Stimulated activated memory B cell treated with anti-CD40 and anti-IgM and Interleukin-4, amounts not matched to agents 10 μg/mL and 1 μg/mL and 100 μg/mL, for 72 hours (primary cell): ENCODE data around the gene SLAMF8.

Source experiments
- ATAC-seq: fragments of 150-1000 bp; cut with Tn5 transposase; 2 replicates; pipeline ENCODE4 v1.10.0; 2021
- H3K27ac Mint-ChIP-seq: one replicate; pipeline ENCODE4 v1.8.0; 2022; ENCODE audit warnings: mild to moderate bottlenecking, mixed read lengths
- H3K27me3 Mint-ChIP-seq: one replicate; pipeline ENCODE4 v1.8.0; 2022; ENCODE audit warnings: mixed read lengths
- H3K36me3 Mint-ChIP-seq: one replicate; pipeline ENCODE4 v1.8.0; 2022; ENCODE audit warnings: mixed read lengths
- H3K4me1 Mint-ChIP-seq: one replicate; pipeline ENCODE4 v1.8.0; 2022; ENCODE audit warnings: mixed read lengths
- H3K4me3 Mint-ChIP-seq: one replicate; pipeline ENCODE4 v1.8.0; 2022; ENCODE audit warnings: mild to moderate bottlenecking, moderate library complexity, mixed read lengths
- H3K9me3 Mint-ChIP-seq: one replicate; pipeline ENCODE4 v1.8.0; 2022; ENCODE audit warnings: mixed read lengths

Gene SLAMF8

GRCh38 chr1:159867664-159868026 is 41.0 kb downstream of the SLAMF8 start:
- no peak for ATAC-seq
- Mint-ChIP-seq H3K36me3 (peaks cover 10% of the 10 kb centered on the region), H3K9me3 (no peaks in the 10 kb centered on the region), H3K27ac (no peak overlapping the region), H3K4me1 (no peaks in the 10 kb centered on the region), H3K27me3 (peaks cover 8% of the 10 kb centered on the region), H3K4me3 (no peak overlapping the region)

GRCh38 chr1:159868766-159869165 is 42.1 kb downstream of the SLAMF8 start:
- Mint-ChIP-seq H3K36me3 (peaks cover 17% of the 10 kb centered on the region), H3K27me3 (peaks cover 15% of the 10 kb centered on the region), H3K9me3 (no peaks in the 10 kb centered on the region), H3K4me3 (no peak overlapping the region), H3K4me1 (no peaks in the 10 kb centered on the region), H3K27ac (no peak overlapping the region)
- no peak for ATAC-seq

- Mint-ChIP-seq H3K36me3 (peaks cover 17% of the 10 kb centered on the region), H3K9me3 (no peaks in the 10 kb centered on the region), H3K27ac (no peak overlapping the region), H3K4me1 (no peaks in the 10 kb centered on the region), H3K27me3 (peaks cover 15% of the 10 kb centered on the region), H3K4me3 (no peak overlapping the region)
- no peak for ATAC-seq
These were observed 42.5 kb downstream of the SLAMF8 start for GRCh38 chr1:159869173-159869572.

GRCh38 chr1:159869607-159870006 is 42.9 kb downstream of the SLAMF8 start:
- no peak for ATAC-seq
- no peak overlapping the region for H3K27ac Mint-ChIP-seq

GRCh38 chr1:159870704-159871103 is 44.0 kb downstream of the SLAMF8 start:
- Mint-ChIP-seq H3K4me1 (no peaks in the 10 kb centered on the region), H3K36me3 (peaks cover 17% of the 10 kb centered on the region), H3K9me3 (no peaks in the 10 kb centered on the region), H3K27me3 (peaks cover 15% of the 10 kb centered on the region), H3K27ac (no peak overlapping the region), H3K4me3 (no peak overlapping the region)
- no peak for ATAC-seq

More at GRCh38 chr1:159869607-159870006, 42.9 kb downstream of the SLAMF8 start:
- peaks cover 15% of the 10 kb centered on the region for H3K27me3 Mint-ChIP-seq
- no peaks in the 10 kb centered on the region for H3K9me3 Mint-ChIP-seq
- H3K4me3 Mint-ChIP-seq = no peak overlapping the region
- H3K36me3 Mint-ChIP-seq = peaks cover 17% of the 10 kb centered on the region
- H3K4me1 Mint-ChIP-seq = no peaks in the 10 kb centered on the region

GRCh38 chr1:159872891-159873290 is 46.2 kb downstream of the SLAMF8 start:
- no peaks in the 10 kb centered on the region for H3K4me1 Mint-ChIP-seq
- H3K36me3 Mint-ChIP-seq = peaks cover 17% of the 10 kb centered on the region
- H3K27me3 Mint-ChIP-seq = peaks cover 15% of the 10 kb centered on the region
- H3K9me3 Mint-ChIP-seq = no peaks in the 10 kb centered on the region
- no peak for ATAC-seq
- H3K4me3 Mint-ChIP-seq = no peak overlapping the region
- no peak overlapping the region for H3K27ac Mint-ChIP-seq

GRCh38 chr1:159873530-159874143 is 47.0 kb downstream of the SLAMF8 start:
- peaks cover 17% of the 10 kb centered on the region for H3K36me3 Mint-ChIP-seq
- ATAC-seq = no peak
- no peaks in the 10 kb centered on the region for H3K9me3 Mint-ChIP-seq
- no peak overlapping the region for H3K4me3 Mint-ChIP-seq
- H3K27ac Mint-ChIP-seq = no peak overlapping the region
- peaks cover 15% of the 10 kb centered on the region for H3K27me3 Mint-ChIP-seq
- H3K4me1 Mint-ChIP-seq = no peaks in the 10 kb centered on the region

GRCh38 chr1:159877695-159878444 is 51.2 kb downstream of the SLAMF8 start:
- Mint-ChIP-seq H3K36me3 (peaks cover 4% of the 10 kb centered on the region), H3K27ac (no peak overlapping the region), H3K27me3 (peaks cover 5% of the 10 kb centered on the region), H3K9me3 (no peaks in the 10 kb centered on the region), H3K4me1 (no peaks in the 10 kb centered on the region), H3K4me3 (no peak overlapping the region)
- no peak for ATAC-seq

GRCh38 chr1:159879136-159879535 is 52.5 kb downstream of the SLAMF8 start:
- Mint-ChIP-seq H3K27ac (no peak overlapping the region), H3K9me3 (no peaks in the 10 kb centered on the region), H3K36me3 (peaks cover under 1% of the 10 kb centered on the region), H3K4me1 (no peaks in the 10 kb centered on the region), H3K4me3 (no peak overlapping the region), H3K27me3 (no peaks in the 10 kb centered on the region)
- no peak for ATAC-seq

- no peak overlapping the region for H3K4me3 Mint-ChIP-seq
- H3K4me1 Mint-ChIP-seq = no peaks in the 10 kb centered on the region
- ATAC-seq = no peak
- no peaks in the 10 kb centered on the region for H3K27me3 Mint-ChIP-seq
- no peak overlapping the region for H3K27ac Mint-ChIP-seq
- H3K9me3 Mint-ChIP-seq = no peaks in the 10 kb centered on the region
- H3K36me3 Mint-ChIP-seq = peaks cover 6% of the 10 kb centered on the region
These were observed 53.3 kb downstream of the SLAMF8 start for GRCh38 chr1:159879977-159880376.

GRCh38 chr1:159880430-159880829 is 53.8 kb downstream of the SLAMF8 start:
- H3K27me3 Mint-ChIP-seq = no peaks in the 10 kb centered on the region
- H3K4me1 Mint-ChIP-seq = no peaks in the 10 kb centered on the region
- H3K9me3 Mint-ChIP-seq = no peaks in the 10 kb centered on the region
- H3K27ac Mint-ChIP-seq = no peak overlapping the region
- ATAC-seq = no peak
- no peak overlapping the region for H3K4me3 Mint-ChIP-seq
- peaks cover 6% of the 10 kb centered on the region for H3K36me3 Mint-ChIP-seq

GRCh38 chr1:159881622-159882526 is 55.2 kb downstream of the SLAMF8 start:
- no peak overlapping the region for H3K27ac Mint-ChIP-seq
- no peaks in the 10 kb centered on the region for H3K27me3 Mint-ChIP-seq
- no peak overlapping the region for H3K4me3 Mint-ChIP-seq
- no peak for ATAC-seq
- peaks cover 6% of the 10 kb centered on the region for H3K36me3 Mint-ChIP-seq
- no peaks in the 10 kb centered on the region for H3K4me1 Mint-ChIP-seq
- H3K9me3 Mint-ChIP-seq = no peaks in the 10 kb centered on the region

GRCh38 chr1:159882527-159882862 is 55.8 kb downstream of the SLAMF8 start:
- H3K4me3 Mint-ChIP-seq = no peak overlapping the region
- no peaks in the 10 kb centered on the region for H3K27me3 Mint-ChIP-seq
- no peak overlapping the region for H3K27ac Mint-ChIP-seq
- H3K36me3 Mint-ChIP-seq = peaks cover 6% of the 10 kb centered on the region
- no peaks in the 10 kb centered on the region for H3K9me3 Mint-ChIP-seq
- H3K4me1 Mint-ChIP-seq = no peaks in the 10 kb centered on the region
- no peak for ATAC-seq

GRCh38 chr1:159883134-159883533 is 56.5 kb downstream of the SLAMF8 start:
- Mint-ChIP-seq H3K27ac (no peak overlapping the region), H3K9me3 (no peaks in the 10 kb centered on the region), H3K4me3 (no peak overlapping the region), H3K27me3 (no peaks in the 10 kb centered on the region), H3K4me1 (no peaks in the 10 kb centered on the region), H3K36me3 (peaks cover 6% of the 10 kb centered on the region)
- no peak for ATAC-seq

- Mint-ChIP-seq H3K27ac (no peak overlapping the region), H3K4me1 (peaks cover 4% of the 10 kb centered on the region)
These were observed 57.6 kb downstream of the SLAMF8 start for GRCh38 chr1:159884296-159884695.

More at GRCh38 chr1:159884296-159884695, 57.6 kb downstream of the SLAMF8 start:
- no peaks in the 10 kb centered on the region for H3K27me3 Mint-ChIP-seq
- ATAC-seq = no peak
- H3K36me3 Mint-ChIP-seq = peaks cover 6% of the 10 kb centered on the region
- H3K4me3 Mint-ChIP-seq = no peak overlapping the region
- H3K9me3 Mint-ChIP-seq = no peaks in the 10 kb centered on the region
